Left forelimb (tissue), 1 donor: ENCODE measurements around the gene RECK.

ENCODE experiments used
- DNase-seq: peaks from one replicate; pipeline ENCODE4 v3.0.0-alpha.2; 2018; ENCODE audit warnings: low spot score

RECK gene

DNA sequence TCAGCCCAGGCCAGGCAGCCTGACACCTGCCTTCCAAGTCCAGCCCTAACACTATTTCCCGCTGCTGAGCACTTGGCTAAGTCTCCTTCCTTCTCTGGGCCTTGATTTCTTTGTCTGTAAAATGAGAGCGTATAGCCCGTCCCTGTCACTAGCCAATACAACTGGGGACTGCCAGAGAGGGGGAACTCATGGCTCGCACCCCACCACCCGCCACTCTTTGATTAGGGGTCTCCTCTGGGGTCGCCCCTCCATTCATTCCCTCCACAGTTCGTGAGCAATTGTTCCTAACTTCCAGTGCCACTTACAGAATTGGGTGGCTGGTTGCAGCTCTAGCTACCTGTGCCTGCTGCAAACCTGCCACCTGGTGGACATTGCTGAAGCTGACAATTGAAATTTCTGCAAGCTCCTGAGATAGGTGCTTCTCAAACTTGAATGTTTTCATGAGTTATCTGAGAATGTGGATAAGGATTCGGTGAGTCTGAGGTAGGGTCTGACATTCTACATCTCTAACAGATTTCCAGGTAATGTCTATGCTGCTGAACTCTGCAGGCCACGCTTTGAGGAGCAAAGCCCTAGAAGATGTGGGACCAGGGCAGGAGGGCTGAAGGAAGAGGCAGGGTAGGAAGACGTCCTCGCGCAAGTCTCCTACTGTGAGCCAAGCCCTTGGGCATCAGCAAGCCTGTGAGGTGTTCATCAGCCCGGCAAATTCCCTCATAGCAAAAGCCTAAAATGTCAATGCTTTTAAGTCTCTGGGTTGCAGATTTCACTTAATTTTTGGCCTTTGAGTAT, 13.3 kb upstream of the RECK start:
- DNase-seq = peak; percentile 74

DNA sequence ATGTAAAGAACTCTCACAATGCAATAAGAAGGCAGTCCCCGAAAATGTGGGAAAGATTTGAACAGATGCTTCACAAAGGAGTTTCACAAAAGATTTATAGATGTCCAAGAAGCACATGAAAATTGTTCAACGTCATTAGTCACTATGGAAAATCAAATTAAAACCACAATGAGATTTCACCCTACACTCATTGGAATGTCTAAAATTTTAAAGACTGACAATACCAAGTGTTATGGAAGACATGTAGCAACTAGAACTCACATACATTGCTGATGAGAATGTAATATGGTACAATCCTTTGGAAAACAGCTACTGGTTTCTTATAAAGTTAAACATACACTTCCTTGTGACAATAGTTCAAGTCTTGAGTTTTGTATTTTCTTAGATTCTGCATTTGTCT, 11.0 kb upstream of the RECK start:
- DNase-seq = no peak

DNA sequence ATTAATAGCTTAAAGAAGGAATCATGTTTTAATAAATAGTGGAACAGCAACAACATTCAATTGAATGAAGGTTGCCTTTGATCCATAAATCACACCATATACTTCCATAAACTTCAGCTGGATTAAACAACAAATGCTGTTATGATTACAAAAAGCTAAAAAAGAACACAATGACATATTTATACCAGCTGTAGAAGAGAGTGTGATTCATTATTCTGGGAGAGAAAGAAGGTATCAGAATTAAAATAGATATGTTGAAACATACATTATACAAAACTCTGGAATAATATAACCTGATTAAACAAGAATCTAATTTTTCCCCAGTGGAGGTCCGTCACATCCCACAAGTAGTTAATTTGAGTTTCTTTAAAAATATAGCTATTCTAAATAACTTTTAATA, 7.5 kb upstream of the RECK start:
- no peak for DNase-seq

DNA sequence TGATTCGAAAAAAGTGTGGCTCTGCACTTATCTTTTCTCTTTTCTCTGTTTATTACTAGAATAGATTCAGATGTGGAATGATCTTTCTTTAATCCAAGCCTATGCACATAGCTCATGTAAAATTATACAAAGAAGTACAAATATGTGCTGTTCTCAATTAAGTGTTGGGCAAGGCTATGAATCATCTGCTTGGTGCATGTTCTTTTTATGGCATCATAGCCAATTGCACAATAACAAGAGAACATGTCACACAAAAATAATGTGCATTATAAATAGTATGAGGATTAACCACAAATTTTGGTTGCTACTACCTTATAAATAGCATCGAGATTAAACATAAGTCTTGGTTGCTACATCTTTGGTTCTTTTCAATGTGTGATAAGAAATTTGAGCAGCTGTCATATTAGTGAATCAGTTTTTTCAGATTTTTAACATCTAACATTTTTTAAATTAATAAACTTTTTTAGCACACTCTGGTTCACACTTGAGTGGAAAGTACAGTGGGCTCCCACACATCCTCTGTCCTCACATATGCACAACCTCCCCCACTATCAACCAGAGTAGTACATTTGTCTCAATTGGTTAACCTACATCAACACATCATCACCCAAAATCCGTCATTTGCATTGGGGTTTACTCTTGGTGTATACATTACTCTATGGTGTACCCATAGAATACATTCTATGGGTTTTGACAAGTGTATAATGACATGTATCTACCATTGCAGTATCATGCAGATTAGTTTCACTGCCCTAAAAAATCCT, 6.8 kb upstream of the RECK start:
- no peak for DNase-seq

DNA sequence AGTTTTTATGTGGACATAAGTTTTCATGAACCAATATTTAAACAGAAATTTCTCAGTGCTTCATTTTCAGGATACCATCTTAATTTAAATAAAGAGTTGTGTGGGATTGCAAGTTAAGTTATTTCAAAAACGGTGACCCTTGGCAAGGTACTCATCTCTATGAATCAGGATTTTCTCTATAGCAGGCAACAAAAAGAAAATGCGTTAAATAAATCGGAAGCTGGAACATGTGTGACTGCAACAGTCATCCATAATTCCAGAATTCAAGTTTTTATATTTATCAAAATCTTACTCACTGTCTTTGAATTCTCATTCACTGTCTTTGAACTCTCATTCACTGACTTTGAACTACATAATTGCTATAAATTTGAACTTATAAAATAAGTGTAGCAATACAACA, 5.8 kb upstream of the RECK start:
- DNase-seq = no peak

DNA sequence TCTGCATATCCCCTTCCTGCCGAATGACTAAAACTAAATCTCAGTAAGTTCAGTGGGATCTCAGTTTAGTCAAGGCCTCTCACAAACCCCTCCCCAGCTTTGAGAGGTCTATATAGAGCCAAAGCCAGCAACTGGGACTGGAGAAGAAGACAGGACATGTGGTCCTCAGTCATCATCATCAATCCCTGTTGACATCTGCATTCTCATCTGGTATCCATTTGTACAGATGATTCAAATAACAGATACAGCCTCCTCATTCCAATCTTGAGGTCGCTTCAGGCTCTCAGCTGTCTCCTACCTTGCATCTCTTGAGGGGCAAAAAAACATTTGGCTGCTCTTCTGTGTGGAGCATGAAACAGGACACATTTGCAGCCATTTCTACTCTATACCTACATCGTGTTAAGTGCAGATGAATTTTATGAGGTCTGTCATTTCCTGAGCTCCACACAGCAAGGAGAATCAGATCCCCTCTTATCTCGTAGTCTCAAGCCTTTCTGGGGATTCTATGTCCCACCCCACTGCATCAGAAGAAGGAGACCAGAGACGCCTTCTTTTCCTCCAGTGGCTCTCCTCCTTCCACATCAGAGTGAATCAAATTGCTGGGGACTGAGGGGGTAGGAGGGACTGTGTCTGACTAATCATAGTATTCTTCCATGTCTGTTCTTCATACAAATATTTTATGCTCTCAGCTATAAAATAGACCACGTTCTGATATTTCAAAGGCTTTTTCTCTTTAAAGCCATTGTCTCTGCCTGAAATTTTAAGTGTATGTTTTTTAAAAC, 4.7 kb upstream of the RECK start:
- DNase-seq = no peak

DNA sequence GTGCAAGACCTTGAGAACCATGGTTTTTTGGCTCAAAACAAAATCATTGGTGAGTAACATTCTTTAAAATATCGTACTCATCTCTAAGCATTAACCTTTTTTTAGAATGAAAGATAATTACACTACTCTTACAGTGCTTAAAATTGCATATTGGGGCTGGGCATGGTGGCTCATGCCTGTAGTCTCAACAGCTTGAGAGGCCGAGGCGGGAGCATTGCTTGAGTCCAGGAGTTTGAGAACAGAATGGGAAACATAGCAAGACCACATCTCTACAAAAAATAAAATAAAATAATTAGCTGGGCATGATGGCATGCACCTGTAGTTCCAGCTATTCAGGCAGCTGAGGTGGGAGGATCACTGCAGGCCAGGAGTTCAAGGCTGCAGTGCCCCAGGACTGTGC, 2.9 kb upstream of the RECK start:
- no peak for DNase-seq

DNA sequence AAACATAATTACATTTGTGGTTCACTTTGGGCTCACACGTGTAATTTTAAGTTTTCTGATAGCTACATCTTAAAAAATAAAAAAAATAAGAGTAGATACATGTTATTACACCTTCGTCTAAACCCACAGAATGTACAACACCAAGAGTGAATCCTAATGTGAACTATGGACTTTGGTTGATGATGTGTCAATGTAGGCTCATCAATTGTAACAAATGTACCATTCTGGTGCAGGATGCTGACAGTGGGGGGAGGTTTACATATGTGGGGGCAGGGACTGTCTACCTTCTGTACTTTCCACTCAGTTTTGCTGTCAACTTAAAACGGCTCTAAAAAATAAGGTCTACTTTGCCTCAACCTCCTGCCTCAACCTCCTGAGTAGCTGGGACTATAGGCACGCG, 2.5 kb upstream of the RECK start:
- no peak for DNase-seq

DNA sequence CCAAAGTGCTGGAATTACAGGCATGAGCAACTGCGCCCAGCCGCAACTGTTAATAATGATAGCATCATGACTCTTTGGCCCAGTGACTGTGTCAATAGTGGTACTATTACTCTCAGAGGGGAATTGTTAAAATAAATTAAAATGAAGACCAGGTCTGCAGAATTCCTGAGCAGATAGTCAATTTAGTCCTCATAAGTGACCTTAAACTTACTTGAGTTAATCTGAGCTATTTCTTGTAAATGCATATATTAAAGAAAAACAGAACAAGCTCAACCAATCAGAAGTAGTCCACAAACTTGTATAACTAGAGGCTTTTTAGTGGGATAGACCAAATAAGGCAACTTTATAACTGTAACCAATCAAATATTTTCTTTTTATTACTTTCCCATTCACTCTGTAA, 1.7 kb upstream of the RECK start:
- no peak for DNase-seq

DNA sequence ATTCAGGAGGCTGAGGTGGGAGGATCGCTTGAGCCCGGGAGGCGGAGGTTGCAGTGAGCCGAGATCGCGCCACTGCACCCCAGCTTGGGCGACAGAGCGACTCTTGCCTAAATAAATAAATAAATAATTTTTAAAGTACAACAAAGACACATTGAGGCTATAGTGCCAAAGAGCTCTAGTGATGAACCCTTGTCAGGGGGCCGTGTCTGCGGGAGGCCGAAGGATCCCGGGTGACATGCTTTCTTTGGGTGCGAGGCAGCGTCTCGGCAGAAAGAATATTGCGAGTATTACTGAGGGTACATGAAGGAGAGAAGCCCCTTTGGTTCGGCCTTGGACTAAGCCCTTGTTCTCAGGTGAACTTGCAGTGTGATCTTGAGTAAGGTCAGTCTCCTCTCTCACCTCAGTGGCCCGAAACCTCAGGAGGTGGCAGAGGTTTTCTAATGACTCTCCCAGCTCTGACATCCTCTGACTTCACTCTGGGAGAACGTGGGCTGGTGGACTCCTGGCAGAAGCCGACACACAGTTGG, 397 bp upstream of the RECK start:
- DNase-seq = no peak

DNA sequence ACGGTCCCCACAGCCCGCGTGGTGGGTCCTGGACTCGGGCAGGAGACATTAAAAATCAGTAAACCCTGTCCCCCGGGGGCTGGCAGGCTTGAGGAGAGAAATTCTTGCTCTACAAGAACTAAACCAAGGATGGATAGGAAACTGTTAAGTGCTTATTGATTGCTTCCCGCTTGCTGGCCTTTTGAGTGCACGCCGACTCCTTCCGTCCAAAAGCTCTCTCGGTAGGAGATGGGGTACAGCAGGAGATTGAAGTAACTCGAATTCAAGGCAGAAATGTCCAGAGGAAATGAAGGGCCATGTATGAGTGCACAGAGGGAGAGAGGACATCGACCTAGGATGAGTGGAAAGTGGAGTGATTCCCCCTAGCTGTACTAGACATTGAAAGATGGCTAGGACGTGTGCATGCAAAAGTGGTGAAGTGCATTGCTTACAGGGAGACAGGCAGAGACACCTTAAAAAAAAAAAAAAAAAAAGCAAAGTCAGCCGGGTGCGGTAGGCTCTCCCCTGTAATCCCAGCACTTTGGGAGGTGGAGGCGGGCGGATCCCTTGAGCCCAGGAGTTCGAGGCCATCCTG, 923 bp downstream of the RECK start:
- DNase-seq = no peak

DNA sequence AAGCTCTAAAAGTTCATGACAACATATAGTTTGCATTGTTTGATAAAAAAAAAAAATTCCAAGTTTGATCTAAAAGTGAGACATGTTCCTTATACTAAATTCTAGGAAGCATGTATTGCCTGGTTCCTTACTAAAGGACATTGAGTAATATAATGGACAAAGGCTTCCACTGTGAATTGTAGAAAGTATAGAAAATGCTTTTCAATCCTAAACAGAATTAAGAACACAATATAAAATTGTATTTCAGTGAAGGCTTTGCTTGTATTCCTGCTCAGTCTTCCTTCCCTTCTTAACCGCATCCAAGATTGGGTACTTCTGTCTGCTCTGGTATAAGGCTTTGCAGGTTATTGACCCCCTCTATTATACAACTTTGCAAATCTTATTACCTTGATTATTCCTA, 2.4 kb downstream of the RECK start:
- DNase-seq = no peak

DNA sequence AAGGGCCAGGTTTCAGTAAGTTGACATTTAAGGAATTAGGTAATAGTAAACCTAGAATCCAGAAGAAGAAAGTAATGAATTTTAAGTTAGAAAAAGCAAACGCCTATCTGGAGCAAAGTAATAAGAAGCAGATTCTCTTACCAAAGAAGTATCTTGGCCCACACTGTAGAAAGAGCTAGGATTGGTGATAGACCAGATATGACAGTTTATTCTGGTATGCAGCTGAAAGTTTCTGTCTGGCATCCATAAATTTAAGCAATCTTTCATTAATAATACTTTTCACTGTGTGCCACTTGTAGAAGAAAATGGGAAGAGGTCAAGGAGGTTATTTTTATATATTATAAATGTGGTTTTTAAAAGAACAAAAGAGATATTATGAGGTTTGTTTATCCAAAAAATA, 3.0 kb downstream of the RECK start:
- DNase-seq = no peak

DNA sequence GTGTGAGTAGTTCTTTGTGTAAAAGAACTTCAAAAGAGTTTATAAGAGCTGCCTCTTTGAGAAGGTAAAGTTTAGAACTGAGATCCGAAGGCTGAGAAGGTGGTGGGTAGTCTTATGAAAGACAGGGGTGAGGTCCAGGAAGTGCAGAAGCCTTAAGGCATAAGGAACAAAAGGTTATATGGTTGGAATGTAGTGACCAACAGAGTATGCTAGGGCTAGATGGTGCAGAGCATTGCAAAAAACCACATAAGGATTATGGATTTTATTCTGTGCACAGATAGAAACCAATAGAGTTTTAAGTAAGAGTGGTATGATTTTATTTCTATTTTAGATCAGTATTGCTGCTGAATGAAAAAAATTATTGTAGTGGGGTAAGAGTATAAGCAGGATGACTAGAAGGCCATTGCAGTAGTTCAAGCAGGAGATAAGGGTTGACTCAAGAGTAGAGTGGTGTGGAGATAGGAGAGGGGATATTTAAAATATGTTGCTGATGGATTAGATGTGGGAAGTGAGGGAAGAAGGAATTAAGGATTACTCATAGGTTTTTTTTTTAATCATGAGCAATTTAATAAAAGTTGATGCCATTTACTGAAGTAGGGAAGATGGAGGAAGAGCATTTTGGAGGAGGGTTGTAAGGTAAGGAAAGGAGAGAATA, 3.7 kb downstream of the RECK start:
- DNase-seq = no peak

DNA sequence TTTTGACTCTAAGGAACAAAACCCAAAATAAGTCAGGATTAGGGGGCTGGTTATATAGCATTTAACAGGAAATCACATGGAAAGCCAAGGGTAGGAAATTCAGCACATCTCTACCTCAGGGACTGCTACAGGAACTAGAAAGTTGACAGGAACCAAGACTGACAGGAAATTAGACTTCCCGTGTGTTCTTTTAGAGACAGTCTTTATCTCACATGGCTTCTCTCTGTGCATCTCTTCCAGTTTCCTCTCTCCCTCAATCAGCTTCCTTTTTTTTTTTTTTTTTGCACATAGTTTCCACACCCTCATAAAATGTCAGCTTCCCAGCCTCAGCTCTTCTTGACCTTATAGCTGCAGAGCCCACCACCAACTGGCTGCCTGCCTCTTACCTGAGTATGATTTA, 4.8 kb downstream of the RECK start:
- no peak for DNase-seq

DNA sequence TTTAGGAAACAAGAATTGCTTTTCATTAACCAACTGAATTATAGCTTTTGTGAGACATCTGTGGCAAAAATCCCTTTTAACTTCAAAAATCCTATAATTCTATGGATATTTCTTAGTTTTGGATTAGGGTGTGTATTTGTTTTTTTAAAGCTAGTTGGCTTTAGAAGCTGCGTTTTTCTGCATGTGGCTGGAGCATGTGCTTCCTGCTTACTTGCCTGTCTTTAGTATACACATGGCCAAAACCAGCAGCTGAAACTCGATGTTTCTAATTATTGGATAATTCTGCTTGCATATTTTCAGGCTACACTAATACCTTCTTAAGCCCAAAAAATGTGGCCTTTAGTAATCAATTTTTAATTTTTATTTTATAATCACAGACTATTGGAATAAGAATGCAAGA, 8.9 kb downstream of the RECK start:
- DNase-seq = no peak

DNA sequence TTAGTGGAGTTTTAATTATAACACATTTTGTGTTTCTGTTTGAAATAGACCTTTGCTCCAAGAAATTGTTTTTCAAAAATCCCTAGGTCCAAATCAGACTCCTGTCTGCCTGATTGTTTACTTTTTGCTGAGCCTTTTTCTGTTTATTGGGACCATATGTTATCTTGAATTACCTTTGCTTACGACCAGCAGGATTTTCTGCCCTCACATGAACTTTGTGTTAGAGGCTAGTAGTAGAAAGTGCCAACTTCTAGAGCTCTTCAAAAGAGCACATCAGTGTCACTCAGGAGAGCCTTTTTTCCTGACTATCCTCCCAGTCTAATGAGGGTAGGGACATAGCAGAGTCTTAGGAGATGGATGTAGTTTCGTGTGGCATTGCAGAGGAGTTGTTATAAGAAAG, 10.2 kb downstream of the RECK start:
- no peak for DNase-seq

DNA sequence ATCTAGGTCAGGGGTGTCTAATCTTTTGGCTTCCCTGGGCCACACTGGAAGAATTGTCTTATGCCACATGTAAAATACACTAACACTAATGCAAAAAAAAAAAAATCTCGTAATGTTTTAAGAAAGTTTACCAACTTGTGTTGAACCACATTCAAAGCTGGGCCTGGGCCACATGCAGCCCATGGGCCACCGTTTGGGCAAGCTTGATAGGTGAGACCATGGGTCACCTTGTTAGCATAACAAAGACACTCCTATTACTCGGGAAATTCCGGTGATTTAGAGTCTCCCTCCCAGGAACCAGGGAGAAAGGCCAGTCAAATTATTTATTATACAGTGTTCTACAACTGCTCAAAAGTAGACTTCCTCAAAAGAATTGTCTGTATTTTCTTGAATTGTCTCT, 12.7 kb downstream of the RECK start:
- DNase-seq = no peak

DNA sequence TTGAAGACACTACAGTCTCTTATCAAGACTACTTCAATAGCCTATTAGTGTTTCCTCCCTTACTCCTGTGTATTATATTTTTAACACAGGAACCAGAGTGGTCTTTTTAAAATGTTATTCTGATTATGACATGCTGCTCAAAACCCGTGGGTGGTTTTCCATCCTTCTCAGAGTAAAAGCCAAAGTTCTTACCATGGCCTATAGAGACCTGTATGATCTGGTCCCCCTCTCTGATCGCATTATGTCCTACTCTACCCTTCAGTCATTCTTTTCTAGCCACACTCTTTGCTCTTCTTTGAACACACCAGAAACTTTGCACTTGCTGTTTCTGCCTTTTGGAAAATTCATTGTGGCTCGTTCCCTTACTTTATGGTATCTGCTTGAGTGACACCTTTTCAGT, 13.8 kb downstream of the RECK start:
- DNase-seq = no peak

DNA sequence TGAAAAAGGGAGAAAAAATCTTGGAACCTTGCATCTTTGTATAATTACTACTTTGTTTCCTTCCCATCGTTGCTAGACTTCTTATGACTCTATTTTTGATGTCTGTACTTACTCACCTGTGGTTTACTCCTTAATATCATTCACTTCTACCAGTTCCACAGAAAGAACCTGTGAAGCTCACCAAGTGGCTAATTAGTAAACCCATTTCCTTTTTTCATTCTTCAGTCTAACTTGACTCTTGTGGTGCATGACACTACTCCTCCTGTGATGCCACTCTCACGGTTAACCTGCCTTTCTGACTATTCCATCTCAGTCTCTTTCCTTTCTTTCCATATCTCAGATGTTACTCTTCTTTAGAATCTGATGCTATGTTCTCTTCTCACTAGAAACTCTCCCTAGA, 14.6 kb downstream of the RECK start:
- DNase-seq = no peak

DNA sequence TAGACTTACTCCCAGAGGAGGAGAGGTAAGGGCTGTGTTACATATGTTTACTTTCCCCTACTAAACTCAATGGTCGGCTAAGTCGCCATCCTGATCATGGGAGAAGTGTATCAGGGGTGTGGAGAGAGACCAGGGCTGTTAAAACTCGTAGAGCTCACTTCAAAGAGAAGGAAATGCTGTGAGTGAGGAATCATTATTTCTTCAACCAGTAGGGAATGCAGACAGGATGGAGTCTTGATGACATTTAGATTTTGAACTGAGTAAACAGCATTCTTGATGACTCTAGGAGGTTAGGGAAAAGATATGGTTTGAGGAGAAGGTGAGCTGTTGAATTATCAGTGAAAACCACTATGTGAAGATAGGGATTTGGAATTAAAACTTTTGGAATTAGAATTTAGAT, 17.3 kb downstream of the RECK start:
- DNase-seq = no peak

DNA sequence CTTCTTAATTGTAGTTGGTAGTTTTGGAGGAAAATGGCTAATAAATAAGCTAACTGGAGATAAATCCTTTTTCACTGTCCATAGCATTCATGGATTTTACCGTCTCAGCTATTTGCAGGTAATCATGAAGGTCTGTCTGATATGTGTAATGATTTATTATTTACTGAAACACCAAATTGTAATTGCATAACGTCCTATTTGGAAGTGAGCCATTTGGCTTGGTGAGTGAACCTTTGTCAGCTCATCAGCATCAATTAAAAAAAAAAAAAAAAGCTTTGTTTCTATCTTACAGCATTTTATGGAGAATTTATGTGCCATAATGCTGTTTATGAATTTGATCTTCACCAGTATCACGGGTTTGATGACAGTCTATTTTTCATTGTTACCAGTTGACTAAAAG, 20.2 kb downstream of the RECK start:
- DNase-seq = no peak
